SK-N-SH treated with all-trans-retinoic acid at 6 μM for 48 hours (cell line): Measurements from ENCODE around the gene SDK2.

Experiments
- BACH2 ChIP-seq: fragments of 250-450 bp; sonication (Bioruptor Pico); IDR thresholded peaks from 2 replicates; pipeline ENCODE4 v1.9.0; 2021; ENCODE audit warnings: mild to moderate bottlenecking, borderline replicate concordance
- PPARA ChIP-seq: fragments of 250-450 bp; sonication (Bioruptor Pico); IDR thresholded peaks from 2 replicates; pipeline ENCODE4 v1.5.0; 2020; ENCODE audit warnings: mild to moderate bottlenecking, borderline replicate concordance

- TF ChIP-seq PPARA: no peak
- no peak for TF ChIP-seq BACH2 (CRISPR knock-in tag)
Observed at GRCh38 chr17:73371285-73371684, 273.0 kb downstream of the SDK2 start.
